ENCODE measurements around the gene ZNF821.
"Not testable (repeated sequence)": the region's sequence is repeated elsewhere in the genome, so short reads cannot be mapped to it uniquely, and the experiment has no call there.

The ZNF821 gene

GRCh38 chr16:71916397-71916920, 32.5 kb upstream of the ZNF821 start:
- DNase-seq (ENCODE audit: extremely low read depth, low read depth): no peak
- no peak for TF ChIP-seq CTCF (IDR thresholded peaks at IDR 0.05; ENCODE audit: low read depth, low read length)

- TF ChIP-seq CTCF (IDR thresholded peaks at IDR 0.05; ENCODE audit: low read depth, low read length): no peak
- DNase-seq (ENCODE audit: extremely low read depth, low read depth): no peak
These were observed 31.4 kb upstream of the ZNF821 start for GRCh38 chr16:71915350-71915749.

DNA sequence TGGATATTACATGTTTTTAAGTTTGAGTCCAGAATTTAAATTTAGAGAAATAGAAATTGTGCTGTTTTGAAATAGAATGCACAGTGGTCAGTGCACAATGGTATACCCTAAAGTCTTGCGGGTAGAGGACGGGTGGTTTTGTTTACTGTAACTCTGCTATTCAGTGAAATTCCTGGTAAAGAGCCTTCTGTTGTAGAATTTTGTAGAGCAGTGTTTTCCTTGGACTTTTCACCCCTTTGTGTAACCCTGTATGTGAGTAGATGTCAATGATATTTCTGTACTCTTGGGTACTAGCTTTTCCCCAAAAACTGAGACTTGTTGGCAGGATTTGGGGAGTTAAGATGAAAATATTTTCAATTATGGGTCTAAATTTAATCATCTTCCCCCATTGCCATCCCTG, 30.8 kb upstream of the ZNF821 start:
- no peak for DNase-seq (ENCODE audit: extremely low read depth, low read depth)
- no peak for TF ChIP-seq CTCF (IDR thresholded peaks at IDR 0.05; ENCODE audit: low read depth, low read length)

GRCh38 chr16:71912534-71913275, 28.7 kb upstream of the ZNF821 start:
- no peak for TF ChIP-seq CTCF (IDR thresholded peaks at IDR 0.05; ENCODE audit: low read depth, low read length)
- no peak for DNase-seq (ENCODE audit: extremely low read depth, low read depth)

- no peak for TF ChIP-seq CTCF (IDR thresholded peaks at IDR 0.05; ENCODE audit: low read depth, low read length)
- no peak for DNase-seq (ENCODE audit: extremely low read depth, low read depth)
These were observed 27.1 kb upstream of the ZNF821 start for GRCh38 chr16:71911121-71911520.

DNA sequence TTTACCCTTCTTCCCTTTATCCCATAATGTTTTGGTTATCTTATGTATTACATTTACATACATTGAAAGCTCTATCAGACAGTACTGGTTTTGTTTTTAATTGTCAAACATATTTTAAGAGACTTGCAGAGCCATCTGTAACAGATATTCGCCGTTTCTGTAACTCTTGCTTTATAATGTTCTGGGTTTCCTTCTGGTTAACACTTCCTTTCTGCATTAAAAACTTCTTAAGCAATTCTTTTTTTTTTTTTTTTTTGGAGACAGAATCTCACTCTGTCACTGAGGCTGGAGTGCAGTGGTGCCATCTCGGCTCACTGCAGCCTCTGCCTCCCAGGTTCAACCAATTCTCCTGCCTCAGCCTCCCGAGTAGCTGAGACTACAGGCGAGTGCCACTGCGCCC, 21.8 kb upstream of the ZNF821 start:
- DNase-seq (ENCODE audit: extremely low read depth, low read depth): not testable (repeated sequence)

GRCh38 chr16:71904239-71904638, 20.3 kb upstream of the ZNF821 start:
- no peak for TF ChIP-seq CTCF (IDR thresholded peaks at IDR 0.05; ENCODE audit: low read depth, low read length)
- no peak for DNase-seq (ENCODE audit: extremely low read depth, low read depth)

DNA sequence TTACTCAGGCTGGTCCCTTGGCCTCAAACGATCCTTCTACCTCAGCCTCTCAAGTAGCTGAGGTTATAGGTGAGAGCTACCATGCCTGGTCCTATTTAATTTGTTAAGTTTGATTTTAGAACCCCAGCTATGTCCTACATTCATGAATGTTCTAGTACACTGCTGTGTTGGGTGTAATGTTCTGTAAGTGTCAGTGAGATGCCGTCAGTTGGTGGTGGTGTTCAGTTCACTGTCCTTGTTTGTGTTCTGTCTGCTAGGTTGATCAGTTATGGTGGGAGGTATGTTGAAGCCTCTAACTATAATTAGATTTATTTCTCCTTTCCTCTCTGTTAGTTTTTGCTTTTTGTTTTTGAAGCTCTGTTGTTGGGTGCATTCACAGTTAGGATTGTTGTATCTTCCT, 19.6 kb upstream of the ZNF821 start:
- TF ChIP-seq CTCF (IDR thresholded peaks at IDR 0.05; ENCODE audit: low read depth, low read length): no peak

More for the DNA sequence above, 19.6 kb upstream of the ZNF821 start:
- DNase-seq (ENCODE audit: extremely low read depth, low read depth): no peak

Data from AG09319 (cell line).